Gastrocnemius medialis (tissue), 4 donors: Measurements from ENCODE around the gene BLOC1S3. TPM values are rescaled to one million over a fixed set of nuclear protein-coding genes. Genes with fewer than 3 reads are reported as not detected.
"Not testable (repeated sequence)": the region's sequence is repeated elsewhere in the genome, so short reads cannot be mapped to it uniquely, and the experiment has no call there.

ENCODE experiments used
- ATAC-seq, 2 donors: fragments of 150-250 bp; one replicate each; pipeline ENCODE4 v1.9.1; 2016
- DNase-seq, 2 donors: peaks; one replicate each; pipeline ENCODE4 v3.0.0-alpha.2; 2019
- H3K27ac ChIP-seq, 4 donors: fragments of 200-600 bp; sonication (generic); 1 replicate in 1 of 4; 2 replicates in 3 of 4; pipeline ENCODE4 v1.5.1; 2016 to 2018; ENCODE audit warnings: mild to moderate bottlenecking in 2 of 4, moderate library complexity in 1 of 4
- H3K27me3 ChIP-seq, 3 donors: fragments of 200-600 bp; sonication (generic) in 2 of 3; 1 replicate in 1 of 3; 2 replicates in 2 of 3; pipeline versions ENCODE4 v1.5.1 to v1.6.0; 2016 to 2019; ENCODE audit warnings: mild to moderate bottlenecking in 1 of 3, moderate library complexity in 1 of 3
- H3K36me3 ChIP-seq, 2 donors: fragments of 200-600 bp; sonication (generic) in 1 of 2; one replicate each; pipeline ENCODE4 v1.5.1; 2017 to 2018
- H3K4me1 ChIP-seq, 2 donors: fragments of 200-600 bp; sonication (generic) in 1 of 2; one replicate each; pipeline ENCODE4 v1.5.1; 2016 to 2017; ENCODE audit warnings: mild to moderate bottlenecking in 2 of 2
- H3K4me3 ChIP-seq, 4 donors: fragments of 200-600 bp; sonication (generic) in 3 of 4; 1 replicate in 1 of 4; 2 replicates in 3 of 4; pipeline ENCODE4 v1.5.1; 2016 to 2019; ENCODE audit warnings: mild to moderate bottlenecking in 2 of 4
- H3K9me3 ChIP-seq, 3 donors: fragments of 200-600 bp; sonication (generic) in 2 of 3; 1 replicate in 1 of 3; 2 replicates in 2 of 3; pipeline ENCODE4 v1.5.1; 2016 to 2019
- CTCF ChIP-seq, 5 experiments: fragments of 450-650 bp in 3 of 5; fragments of 200-600 bp in 2 of 5; sonication (generic) in 2 of 5; IDR thresholded peaks in 4 of 5; conservative IDR thresholded peaks in 1 of 5; 1 replicate in 4 of 5; 2 replicates in 1 of 5; pipeline ENCODE4 v1.5.1; 2016 to 2019; ENCODE audit warnings: antibody characterized with exemption in 5 of 5, mild to moderate bottlenecking in 3 of 5, moderate library complexity in 3 of 5
- POLR2A ChIP-seq, 2 donors: fragments of 450-650 bp; IDR thresholded peaks; one replicate each; pipeline ENCODE4 v1.6.1; 2017; ENCODE audit warnings: antibody characterized with exemption in 2 of 2, mild to moderate bottlenecking in 2 of 2, moderate library complexity in 2 of 2
- in situ Hi-C, 4 donors: fragments of 200-750 bp; cut with MboI; loops; one replicate each; pipeline versions ENCODE4 v1.15.0 to v1.8.0; 2017; ENCODE audit warnings: low sequenced_read_pairs in 4 of 4
- intact Hi-C: fragments of 100-400 bp; cut with DNase I; formaldehyde crosslinking; loops from one replicate; pipeline ENCODE4 v1.15.1; 2023; ENCODE audit warnings: low total_unique reads
- total RNA-seq, 4 donors: library from RNA; depleted of rRNA; stranded (reverse); fragments of >200 nt; gene quantifications; one replicate each; pipeline versions ENCODE4 v1.1.0 to v1.2.3, GENCODE V29; 2016

BLOC1S3 gene
- total RNA-seq, 4 donors from 2014 or later, result 1.9 to 14.9 (median 5.8) TPM

- intact Hi-C loops, result no loop called here
These were observed 40.5 kb downstream of the BLOC1S3 start for GRCh38 chr19:45218911-45219743.

GRCh38 chr19:45222724-45223123, 44.1 kb downstream of the BLOC1S3 start:
- Histone ChIP-seq H3K36me3 (no peaks in the 10 kb centered on the region), H3K4me3 (no peak overlapping the region), H3K27ac (no peak overlapping the region), H3K9me3 (no peaks in the 10 kb centered on the region), H3K27me3 (peaks cover 11 to 20% (median 15%) of the 10 kb centered on the region in 3 donors), H3K4me1 (no peaks in the 10 kb centered on the region)
- DNase-seq (no peak), ATAC-seq (no peak)
- intact Hi-C loops (no loop called here), in situ Hi-C loops (no loop called here)
- TF ChIP-seq POLR2A (IDR thresholded peaks at IDR 0.05), result no peak
- no peak for TF ChIP-seq CTCF (IDR thresholded peaks at IDR 0.05 in 4 of 5, conservative IDR thresholded peaks at IDR 0.05 in 1 of 5)

More at GRCh38 chr19:45218911-45219743, 40.5 kb downstream of the BLOC1S3 start:
- no peaks in the 10 kb centered on the region for H3K36me3 ChIP-seq
- no peak overlapping the region for H3K4me3 ChIP-seq
- TF ChIP-seq CTCF (IDR thresholded peaks at IDR 0.05 in 4 of 5, conservative IDR thresholded peaks at IDR 0.05 in 1 of 5) (no peak), POLR2A (IDR thresholded peaks at IDR 0.05) (no peak)
- H3K27me3 ChIP-seq, result peaks cover 24 to 40% (median 40%) of the 10 kb centered on the region in 3 donors
- no peaks in the 10 kb centered on the region for H3K4me1 ChIP-seq
- H3K9me3 ChIP-seq, result no peaks in the 10 kb centered on the region
- in situ Hi-C loops, result no loop called here
- DNase-seq, result no peak
- no peak for ATAC-seq
- no peak overlapping the region for H3K27ac ChIP-seq

GRCh38 chr19:45223879-45224278, 45.3 kb downstream of the BLOC1S3 start:
- peaks cover 5 to 8% (median 5%) of the 10 kb centered on the region in 3 donors for H3K27me3 ChIP-seq
- DNase-seq, result no peak
- H3K4me3 ChIP-seq, result no peak overlapping the region
- no peaks in the 10 kb centered on the region for H3K4me1 ChIP-seq
- no peaks in the 10 kb centered on the region for H3K9me3 ChIP-seq
- ATAC-seq, result no peak
- no peaks in the 10 kb centered on the region for H3K36me3 ChIP-seq
- intact Hi-C loops, result no loop called here
- in situ Hi-C loops, result no loop called here
- no peak overlapping the region for H3K27ac ChIP-seq
- TF ChIP-seq CTCF (IDR thresholded peaks at IDR 0.05 in 4 of 5, conservative IDR thresholded peaks at IDR 0.05 in 1 of 5) (no peak), POLR2A (IDR thresholded peaks at IDR 0.05) (no peak)

GRCh38 chr19:45224645-45225044, 46.1 kb downstream of the BLOC1S3 start:
- in situ Hi-C loops, result no loop called here
- Histone ChIP-seq H3K27ac (no peak overlapping the region), H3K4me3 (no peak overlapping the region), H3K27me3 (peaks cover 2 to 6% (median 3%) of the 10 kb centered on the region in 3 donors), H3K36me3 (no peaks in the 10 kb centered on the region), H3K9me3 (no peaks in the 10 kb centered on the region), H3K4me1 (no peaks in the 10 kb centered on the region)
- intact Hi-C loops, result no loop called here
- no peak for DNase-seq
- no peak for TF ChIP-seq CTCF (IDR thresholded peaks at IDR 0.05 in 4 of 5, conservative IDR thresholded peaks at IDR 0.05 in 1 of 5)
- TF ChIP-seq POLR2A (IDR thresholded peaks at IDR 0.05), result no peak
- no peak for ATAC-seq

DNA sequence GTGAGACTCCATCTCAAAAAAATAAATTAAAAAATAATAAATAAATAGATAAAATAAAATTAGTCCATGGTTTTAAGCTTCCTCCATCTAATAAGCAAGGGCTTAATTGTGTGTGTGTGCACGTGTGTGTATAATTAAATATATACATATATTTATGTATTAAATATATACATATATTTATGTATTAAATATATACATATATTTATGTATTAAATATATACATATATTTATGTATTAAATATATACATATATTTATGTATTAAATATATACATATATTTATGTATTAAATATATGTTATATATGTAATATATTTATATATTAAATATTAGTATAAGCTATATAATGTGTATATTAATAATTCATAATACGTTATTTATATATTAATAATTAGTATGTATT, 50.5 kb downstream of the BLOC1S3 start:
- intact Hi-C loops, H3K4me3 ChIP-seq, H3K9me3 ChIP-seq, ATAC-seq, DNase-seq, H3K27ac ChIP-seq, H3K4me1 ChIP-seq, in situ Hi-C loops, H3K36me3 ChIP-seq: not testable (repeated sequence)
- peaks cover 5 to 20% (median 11%) of the 10 kb centered on the region in 3 donors for H3K27me3 ChIP-seq

Other genes with a start within 250 kb of the BLOC1S3 start
- gene APOC4, start 236.5 kb upstream of the BLOC1S3 start, total RNA-seq, result not detected
- 10 to 100 TPM in 1 of 4 donors, 1 to 10 TPM in 1, not detected in 2; 8.9 to 24.0 TPM for gene APOC2, start 232.7 kb upstream of the BLOC1S3 start, total RNA-seq
- 100 to 1,000 TPM in 1 of 4 donors, 10 to 100 TPM in 3; 61.3 to 116 (median 89.4) TPM for gene CLPTM1, start 223.4 kb upstream of the BLOC1S3 start, total RNA-seq
- 10 to 100 TPM in 3 of 4 donors, 1 to 10 TPM in 1; 8.4 to 21.5 (median 12.9) TPM for gene RELB, start 177.3 kb upstream of the BLOC1S3 start, total RNA-seq
- 100 to 1,000 TPM in 2 of 4 donors, 10 to 100 TPM in 2; 28.8 to 121 (median 91.5) TPM for gene CLASRP, start 139.7 kb upstream of the BLOC1S3 start, total RNA-seq
- not detected for gene ZNF296, start 102.3 kb upstream of the BLOC1S3 start, total RNA-seq
- 10 to 100 TPM; 18.6 to 33.4 (median 27.9) TPM for gene GEMIN7, start 99.5 kb upstream of the BLOC1S3 start, total RNA-seq
- 10 to 100 TPM; 30.5 to 51.1 (median 39.7) TPM for gene PPP1R37, start 85.6 kb upstream of the BLOC1S3 start, total RNA-seq
- under 1 TPM in 1 of 4 donors, not detected in 3; 0.16 TPM for gene NKPD1, start 17.8 kb upstream of the BLOC1S3 start, total RNA-seq
- 10 to 100 TPM; 18.4 to 29.2 (median 24.8) TPM for gene TRAPPC6A, start 547 bp upstream of the BLOC1S3 start, total RNA-seq
- gene EXOC3L2, start 66.6 kb downstream of the BLOC1S3 start, total RNA-seq, result under 1 TPM in 2 of 4 donors, not detected in 2; 0.46 to 0.55 TPM
- 10 to 100 TPM; 12.2 to 42.5 (median 22.1) TPM for gene MARK4, start 72.5 kb downstream of the BLOC1S3 start, total RNA-seq
- gene CKM, start 144.1 kb downstream of the BLOC1S3 start, total RNA-seq, result over 10,000 TPM; 18,507 to 37,792 (median 27,366) TPM
- gene KLC3, start 162.0 kb downstream of the BLOC1S3 start, total RNA-seq, result 1 to 10 TPM in 1 of 4 donors, not detected in 3; 2.7 TPM
- gene ERCC2, start 191.8 kb downstream of the BLOC1S3 start, total RNA-seq, result 1 to 10 TPM; 4.8 to 8.9 (median 7.2) TPM
- gene PPP1R13L, start 226.3 kb downstream of the BLOC1S3 start, total RNA-seq, result 1 to 10 TPM; 1.1 to 6.9 (median 1.5) TPM
- gene POLR1G, start 227.9 kb downstream of the BLOC1S3 start, total RNA-seq, result 1 to 10 TPM; 5.1 to 8.3 (median 5.8) TPM
- gene ERCC1, start 245.1 kb downstream of the BLOC1S3 start, total RNA-seq, result 100 to 1,000 TPM in 2 of 4 donors, 10 to 100 TPM in 2; 92.1 to 185 (median 103) TPM